IPS-18a (cell line): ENCODE data around the gene PHC2.

Experiments
- H3K27ac ChIP-seq: one replicate; pipeline ENCODE4 v1.5.1; 2013; ENCODE audit warnings: low read length
- H3K27me3 ChIP-seq: one replicate; pipeline ENCODE4 v1.6.1; 2013; ENCODE audit warnings: mild to moderate bottlenecking, low read length; ENCODE audit not compliant: control insufficient read depth, insufficient read depth
- H3K36me3 ChIP-seq: one replicate; pipeline ENCODE4 v1.6.1; 2013; ENCODE audit warnings: low read depth, low read length; ENCODE audit not compliant: control insufficient read depth
- H3K4me1 ChIP-seq: one replicate; pipeline ENCODE4 v1.6.1; 2013; ENCODE audit warnings: low read depth, low read length; ENCODE audit not compliant: control insufficient read depth
- H3K4me3 ChIP-seq: one replicate; pipeline ENCODE4 v1.5.1; 2013; ENCODE audit warnings: low read length
- H3K9ac ChIP-seq: one replicate; pipeline ENCODE4 v1.6.1; 2013; ENCODE audit warnings: mild to moderate bottlenecking, low read length, moderate library complexity
- H3K9me3 ChIP-seq: one replicate; pipeline ENCODE4 v1.6.1; 2013; ENCODE audit warnings: low read depth, low read length; ENCODE audit not compliant: control insufficient read depth

The PHC2 gene

DNA sequence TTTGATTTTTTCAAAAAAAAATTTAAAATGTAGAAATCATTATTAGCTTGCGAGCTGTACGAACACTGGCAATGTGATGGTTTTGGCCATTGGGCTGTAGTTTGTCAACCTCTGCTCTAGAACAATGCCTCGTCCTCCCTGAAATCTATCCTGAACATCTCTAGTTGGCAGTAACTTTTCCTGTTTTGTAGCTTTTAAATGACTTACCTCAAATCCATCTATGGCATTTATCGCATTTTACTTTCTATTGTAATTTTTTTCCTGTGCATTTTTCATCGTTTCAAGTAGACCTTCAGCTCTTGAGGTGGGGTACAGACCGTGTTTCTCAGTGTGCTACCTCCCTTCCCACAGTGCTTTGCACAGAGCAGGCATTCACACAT is 79.6 kb downstream of the PHC2 start:
- Histone ChIP-seq H3K27me3 (peaks cover 79% of the 10 kb centered on the region), H3K4me1 (peaks cover 34% of the 10 kb centered on the region), H3K27ac (no peak overlapping the region), H3K36me3 (no peaks in the 10 kb centered on the region), H3K4me3 (no peak overlapping the region), H3K9me3 (no peaks in the 10 kb centered on the region), H3K9ac (no peak overlapping the region)

DNA sequence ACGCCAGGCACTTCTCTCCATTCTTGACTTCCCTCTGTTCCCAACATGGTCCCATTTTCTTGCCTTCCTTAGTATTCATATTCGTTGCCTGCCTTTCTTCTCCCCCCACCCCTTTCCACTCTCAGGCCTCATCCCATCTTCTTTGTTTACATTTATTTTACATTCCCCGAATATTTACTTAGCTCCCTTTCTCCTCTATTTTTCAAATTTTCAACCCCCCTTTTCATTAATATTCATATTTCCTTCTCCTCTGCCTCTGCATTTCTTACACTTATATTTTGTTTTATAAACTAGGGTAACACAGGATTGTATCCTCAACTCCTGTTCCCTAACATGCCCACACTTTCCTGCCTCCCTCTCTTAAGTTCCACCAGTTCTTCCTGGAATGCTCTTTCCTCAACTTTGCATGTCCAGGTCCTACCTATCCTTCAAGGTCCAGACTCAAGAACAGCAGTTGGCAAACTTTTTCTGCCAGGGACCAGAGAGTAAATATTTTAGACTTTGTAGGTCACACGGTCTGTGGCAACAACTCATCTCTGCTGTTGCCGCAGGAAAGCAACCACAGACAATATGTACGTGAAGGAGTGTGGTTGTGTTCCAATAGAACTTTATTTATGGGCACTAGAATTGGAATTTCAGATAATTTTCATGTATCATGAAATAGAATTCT is 80.1 kb downstream of the PHC2 start:
- peak overlapping the region; percentile 80 for H3K9ac ChIP-seq
- no peaks in the 10 kb centered on the region for H3K36me3 ChIP-seq
- H3K27ac ChIP-seq, result no peak overlapping the region
- H3K27me3 ChIP-seq, result peaks cover 84% of the 10 kb centered on the region
- H3K9me3 ChIP-seq, result no peaks in the 10 kb centered on the region
- H3K4me1 ChIP-seq, result peaks cover 37% of the 10 kb centered on the region
- H3K4me3 ChIP-seq, result peak overlapping the region; percentile 78

DNA sequence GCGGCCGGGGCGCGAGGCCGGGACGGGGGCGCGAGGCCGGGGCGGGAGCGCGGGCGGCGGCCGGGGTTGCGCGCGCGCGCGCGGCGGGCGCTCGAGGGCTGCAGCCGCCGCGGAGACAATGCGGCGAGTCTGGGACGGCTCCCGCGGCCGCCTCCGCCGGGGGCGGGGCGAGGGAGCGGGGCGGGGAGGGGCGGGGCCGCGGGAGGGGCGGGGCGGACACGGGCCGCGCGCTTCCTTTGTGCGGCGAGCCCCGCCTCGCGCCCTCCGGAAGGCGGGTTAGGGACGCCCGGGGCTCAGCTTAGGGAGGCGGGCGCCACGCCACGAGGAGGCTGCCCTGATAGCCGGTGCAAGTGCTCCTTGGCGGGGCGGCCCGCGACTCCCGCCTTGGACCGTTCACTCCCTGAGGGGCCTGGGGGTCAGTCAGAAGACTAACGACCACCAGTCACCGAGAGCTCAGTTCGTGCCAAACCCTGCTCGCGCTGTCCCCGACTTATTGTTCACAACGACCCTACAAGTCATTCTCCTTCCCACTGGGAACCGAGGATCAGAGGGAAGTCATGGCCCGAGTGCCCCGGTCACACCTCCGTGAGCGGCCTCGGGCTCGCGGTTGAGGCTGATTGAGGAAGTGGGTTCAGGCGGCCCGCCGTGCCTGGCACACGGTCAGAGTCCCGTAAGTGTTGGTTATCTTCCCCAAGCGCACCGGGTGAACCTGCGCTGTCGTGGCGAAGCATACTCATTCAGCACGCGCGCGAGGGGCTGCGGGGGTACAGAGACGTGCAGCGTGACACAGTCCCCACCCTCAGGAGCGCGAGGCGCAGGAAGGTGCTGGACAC is 80.9 kb downstream of the PHC2 start:
- Histone ChIP-seq H3K36me3 (no peaks in the 10 kb centered on the region), H3K9me3 (no peaks in the 10 kb centered on the region), H3K27me3 (peaks cover 92% of the 10 kb centered on the region), H3K4me1 (peaks cover 43% of the 10 kb centered on the region), H3K9ac (peak overlapping the region; percentile 80), H3K4me3 (peak overlapping the region; percentile 78), H3K27ac (no peak overlapping the region)

DNA sequence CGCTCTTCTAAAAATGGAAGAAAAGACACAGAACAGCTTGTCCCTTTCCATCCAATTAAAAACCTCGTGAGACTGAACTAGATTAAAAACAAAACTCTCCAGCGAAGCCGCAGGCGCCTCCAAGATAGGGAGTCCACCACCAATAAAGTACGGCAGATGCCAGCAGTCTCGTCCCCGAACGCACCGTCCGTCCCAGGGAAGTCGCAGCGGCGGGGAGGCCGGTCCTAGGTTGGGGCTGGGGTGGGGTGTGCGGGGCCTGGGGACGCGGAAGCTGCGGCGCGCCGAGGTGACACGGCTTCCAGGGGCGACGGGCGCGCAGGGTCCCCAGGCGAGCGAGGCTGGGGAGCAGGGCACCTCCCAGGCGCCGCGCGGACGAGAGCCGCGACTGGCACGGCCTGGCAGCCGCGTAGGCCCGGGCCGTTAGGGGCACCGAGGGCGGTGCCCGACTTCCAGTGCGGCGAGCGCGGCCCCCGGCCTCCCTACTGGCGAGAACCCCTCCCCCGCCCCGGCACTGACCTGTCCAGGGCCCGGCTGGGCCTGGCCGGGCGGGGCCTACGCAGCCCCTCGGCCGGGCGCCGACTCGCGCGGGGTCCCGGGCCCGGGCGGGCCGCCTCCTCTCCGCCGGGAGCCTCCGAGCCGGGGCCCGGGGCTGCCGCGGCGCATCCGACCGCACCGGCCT is 81.7 kb downstream of the PHC2 start:
- Histone ChIP-seq H3K27ac (no peak overlapping the region), H3K4me1 (peaks cover 44% of the 10 kb centered on the region), H3K9me3 (no peaks in the 10 kb centered on the region), H3K9ac (peak overlapping the region; percentile 48), H3K4me3 (peak overlapping the region; percentile 63), H3K36me3 (no peaks in the 10 kb centered on the region), H3K27me3 (peaks cover 88% of the 10 kb centered on the region)

DNA sequence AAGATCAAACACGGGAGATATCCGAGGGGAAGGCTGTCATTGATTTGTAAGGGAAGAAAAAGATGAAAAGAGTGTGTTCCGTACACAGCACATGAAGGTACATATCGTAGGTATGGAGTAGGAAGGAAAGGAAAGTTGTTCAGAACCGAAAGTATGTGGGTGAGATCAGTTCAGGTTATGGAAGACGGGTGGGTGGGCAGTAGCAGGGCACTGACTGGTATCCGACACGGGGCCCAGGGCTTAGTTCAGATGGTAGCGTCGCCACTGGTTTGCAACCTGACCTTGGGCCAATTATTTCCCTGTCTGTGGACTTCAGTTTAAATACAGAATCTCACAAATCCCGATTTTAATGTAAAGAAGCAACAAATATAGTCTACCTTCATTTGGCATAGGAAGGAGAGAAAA is 82.2 kb downstream of the PHC2 start:
- peak overlapping the region; percentile 63 for H3K4me3 ChIP-seq
- no peak overlapping the region for H3K27ac ChIP-seq
- no peaks in the 10 kb centered on the region for H3K9me3 ChIP-seq
- H3K27me3 ChIP-seq, result peaks cover 88% of the 10 kb centered on the region
- peaks cover 49% of the 10 kb centered on the region for H3K4me1 ChIP-seq
- peak overlapping the region; percentile 48 for H3K9ac ChIP-seq
- no peaks in the 10 kb centered on the region for H3K36me3 ChIP-seq

DNA sequence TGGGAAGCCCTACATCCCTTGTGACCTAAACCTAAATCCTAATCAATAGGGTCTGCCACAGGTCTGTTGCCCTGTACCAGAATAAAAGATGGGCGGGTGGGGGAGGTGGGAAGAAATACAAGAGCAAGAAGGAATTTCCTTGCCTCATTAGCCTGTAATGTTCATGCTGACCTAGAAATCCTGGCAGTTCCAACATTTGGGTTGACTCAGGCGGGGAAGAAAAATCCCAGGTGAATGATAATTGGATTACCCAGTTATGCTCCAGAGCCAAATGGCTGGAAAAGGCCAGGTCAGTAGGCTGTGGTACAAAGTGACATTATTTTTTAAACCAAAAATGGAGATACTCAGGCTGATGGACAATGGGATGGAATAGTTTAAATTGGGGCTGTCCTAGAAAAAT is 82.7 kb downstream of the PHC2 start:
- Histone ChIP-seq H3K27me3 (peaks cover 86% of the 10 kb centered on the region), H3K9ac (peak overlapping the region; percentile 48), H3K4me3 (peak overlapping the region; percentile 63), H3K27ac (no peak overlapping the region), H3K36me3 (no peaks in the 10 kb centered on the region), H3K4me1 (peaks cover 53% of the 10 kb centered on the region), H3K9me3 (no peaks in the 10 kb centered on the region)

DNA sequence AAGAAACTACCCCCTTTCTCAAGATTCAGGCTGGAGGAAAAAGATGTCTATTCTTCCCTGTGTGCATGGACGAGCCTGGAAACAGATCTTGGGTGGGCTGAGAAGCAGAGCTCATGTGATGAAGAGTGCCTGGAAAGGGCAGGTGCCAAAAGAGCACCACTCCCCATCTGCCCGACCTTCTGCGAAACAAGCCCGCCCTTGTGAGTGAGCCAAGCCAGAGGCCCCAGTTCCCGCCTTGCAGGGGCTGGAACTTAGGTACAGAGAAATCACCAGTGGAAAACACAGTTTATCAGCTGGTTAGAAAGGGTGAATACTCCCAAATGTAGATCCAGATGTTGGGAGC is 83.3 kb downstream of the PHC2 start:
- Histone ChIP-seq H3K4me3 (peak overlapping the region; percentile 63), H3K9ac (no peak overlapping the region), H3K4me1 (peaks cover 57% of the 10 kb centered on the region), H3K27me3 (peaks cover 80% of the 10 kb centered on the region), H3K27ac (no peak overlapping the region), H3K9me3 (no peaks in the 10 kb centered on the region), H3K36me3 (no peaks in the 10 kb centered on the region)

DNA sequence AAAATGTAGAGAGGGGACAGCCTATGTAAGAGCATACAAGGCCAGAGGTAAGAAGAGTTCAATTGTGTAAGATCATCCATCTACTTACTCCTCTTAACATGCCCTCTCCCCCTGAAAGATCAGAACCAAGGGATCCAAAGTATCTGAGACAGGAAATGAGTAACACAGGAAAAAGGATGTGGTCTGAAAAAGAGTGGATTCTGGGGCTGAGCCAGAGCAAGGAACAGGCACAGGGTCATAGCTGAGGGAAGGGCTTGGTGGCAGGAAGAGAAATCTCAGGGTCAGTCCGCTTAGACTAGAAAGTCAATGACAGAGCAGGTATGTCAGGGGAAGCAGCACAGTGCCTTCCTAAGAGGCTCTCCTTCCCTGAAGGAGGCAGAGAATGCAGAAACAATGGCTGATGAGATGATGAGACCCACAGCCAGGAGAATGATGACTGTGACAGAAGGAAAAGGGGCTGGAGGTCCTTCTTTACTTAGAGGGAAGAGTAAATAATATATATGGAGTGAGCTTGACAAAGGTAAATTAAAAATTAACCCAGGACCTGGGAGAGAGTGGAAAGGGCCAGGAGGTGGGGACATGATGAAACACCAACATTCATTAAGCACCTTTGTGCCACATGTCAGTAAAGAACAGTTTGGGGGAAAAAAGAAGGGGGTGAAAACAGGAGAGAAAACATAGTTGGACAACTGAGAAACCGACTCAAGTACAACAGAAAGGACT is 83.8 kb downstream of the PHC2 start:
- Histone ChIP-seq H3K36me3 (no peaks in the 10 kb centered on the region), H3K27me3 (peaks cover 75% of the 10 kb centered on the region), H3K4me1 (peaks cover 61% of the 10 kb centered on the region), H3K9me3 (no peaks in the 10 kb centered on the region), H3K9ac (no peak overlapping the region), H3K4me3 (peak overlapping the region; percentile 63), H3K27ac (no peak overlapping the region)

DNA sequence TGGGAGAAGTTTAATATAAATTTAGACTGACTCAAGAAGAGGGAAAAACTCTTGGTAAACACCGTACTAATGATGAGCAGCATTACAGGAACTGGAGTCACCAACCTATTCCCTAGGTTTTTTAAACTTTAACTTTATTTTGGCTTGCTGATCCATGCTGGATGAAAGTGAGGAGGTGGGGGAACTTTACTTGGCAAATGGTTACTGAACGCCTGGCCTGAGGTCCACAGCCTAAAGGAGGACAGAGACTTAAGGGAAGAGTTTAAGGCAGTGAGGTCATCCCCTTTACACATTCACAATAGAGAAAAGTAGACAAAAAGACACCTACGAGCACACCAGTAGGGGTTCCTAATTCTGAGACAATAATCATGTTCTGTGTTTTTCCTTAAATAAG is 84.4 kb downstream of the PHC2 start:
- H3K27ac ChIP-seq, result no peak overlapping the region
- peaks cover 67% of the 10 kb centered on the region for H3K4me1 ChIP-seq
- H3K27me3 ChIP-seq, result peaks cover 69% of the 10 kb centered on the region
- no peaks in the 10 kb centered on the region for H3K36me3 ChIP-seq
- H3K9me3 ChIP-seq, result no peaks in the 10 kb centered on the region
- H3K4me3 ChIP-seq, result no peak overlapping the region
- no peak overlapping the region for H3K9ac ChIP-seq

DNA sequence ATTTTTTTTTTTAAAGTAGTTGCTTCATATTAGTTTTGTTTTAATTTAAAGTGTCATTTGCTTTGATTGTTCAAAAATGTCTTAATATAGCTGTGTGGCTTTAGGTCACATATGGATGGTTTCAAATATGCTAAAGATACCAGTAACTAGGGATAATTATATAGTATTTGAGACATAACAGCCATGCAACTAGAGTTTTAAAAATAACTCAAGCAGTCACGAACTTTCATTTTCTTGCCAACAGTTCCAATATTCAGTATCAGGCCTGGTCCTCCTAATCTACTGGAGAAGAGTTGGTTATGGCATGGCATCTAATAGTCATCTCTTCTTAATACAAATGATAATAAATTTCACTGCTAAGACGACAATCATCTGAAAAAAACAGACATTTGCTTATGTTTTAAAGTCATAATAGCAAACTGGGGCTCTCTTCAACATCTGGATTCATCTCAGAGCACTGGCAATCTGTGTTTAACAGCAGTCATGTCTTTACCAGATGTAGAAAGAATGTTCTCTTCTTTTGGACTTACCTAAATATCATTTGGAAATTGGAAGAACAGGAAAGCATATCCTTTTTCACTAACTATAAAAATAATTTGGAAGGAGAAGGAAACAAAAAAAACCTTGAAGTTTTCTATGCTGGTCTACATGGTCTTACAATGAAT is 85.9 kb downstream of the PHC2 start:
- Histone ChIP-seq H3K27ac (no peak overlapping the region), H3K4me3 (no peak overlapping the region), H3K4me1 (peaks cover 70% of the 10 kb centered on the region), H3K9ac (no peak overlapping the region), H3K36me3 (no peaks in the 10 kb centered on the region), H3K27me3 (peaks cover 57% of the 10 kb centered on the region), H3K9me3 (no peaks in the 10 kb centered on the region)

DNA sequence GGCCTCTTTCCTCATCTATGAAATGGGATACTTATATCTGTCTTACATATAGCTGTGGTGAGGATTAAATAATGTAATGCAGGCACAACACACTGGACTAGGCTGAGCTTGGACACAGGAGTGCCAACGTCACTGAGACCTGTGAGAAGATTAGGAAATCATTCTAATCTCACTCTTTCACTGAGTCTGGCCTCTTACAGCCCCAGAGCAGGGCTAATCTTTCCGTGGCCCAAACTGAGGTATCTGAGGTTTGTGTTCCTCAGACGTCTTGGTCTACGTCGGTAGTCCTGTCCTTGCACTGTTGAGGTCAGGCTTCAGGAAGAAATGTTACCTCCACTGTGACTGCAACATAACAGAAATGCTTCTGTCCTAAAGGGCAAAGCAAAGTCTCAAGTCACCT is 87.4 kb downstream of the PHC2 start:
- Histone ChIP-seq H3K27me3 (peaks cover 64% of the 10 kb centered on the region), H3K27ac (no peak overlapping the region), H3K9me3 (no peaks in the 10 kb centered on the region), H3K4me1 (peaks cover 83% of the 10 kb centered on the region), H3K36me3 (no peaks in the 10 kb centered on the region), H3K4me3 (no peak overlapping the region), H3K9ac (no peak overlapping the region)
